Esophagus squamous epithelium (tissue), 4 donors: Measurements from ENCODE around the gene SLC39A7.

Experiments used
- POLR2A ChIP-seq, 4 donors: fragments of 450-650 bp; IDR thresholded peaks; one replicate each; pipeline ENCODE4 v1.6.1; 2017; ENCODE audit warnings: antibody characterized with exemption in 4 of 4, mild to moderate bottlenecking in 4 of 4, moderate library complexity in 3 of 4
- TF ChIP-seq, protein P1 (sequence below), 6 experiments: fragments of 450-650 bp in 4 of 6; fragments of 200-600 bp in 2 of 6; sonication (generic) in 2 of 6; IDR thresholded peaks; one replicate each; pipeline ENCODE4 v1.5.1; 2016 to 2019; ENCODE audit warnings: antibody characterized with exemption in 6 of 6, mild to moderate bottlenecking in 4 of 6, moderate library complexity in 4 of 6

DNA sequence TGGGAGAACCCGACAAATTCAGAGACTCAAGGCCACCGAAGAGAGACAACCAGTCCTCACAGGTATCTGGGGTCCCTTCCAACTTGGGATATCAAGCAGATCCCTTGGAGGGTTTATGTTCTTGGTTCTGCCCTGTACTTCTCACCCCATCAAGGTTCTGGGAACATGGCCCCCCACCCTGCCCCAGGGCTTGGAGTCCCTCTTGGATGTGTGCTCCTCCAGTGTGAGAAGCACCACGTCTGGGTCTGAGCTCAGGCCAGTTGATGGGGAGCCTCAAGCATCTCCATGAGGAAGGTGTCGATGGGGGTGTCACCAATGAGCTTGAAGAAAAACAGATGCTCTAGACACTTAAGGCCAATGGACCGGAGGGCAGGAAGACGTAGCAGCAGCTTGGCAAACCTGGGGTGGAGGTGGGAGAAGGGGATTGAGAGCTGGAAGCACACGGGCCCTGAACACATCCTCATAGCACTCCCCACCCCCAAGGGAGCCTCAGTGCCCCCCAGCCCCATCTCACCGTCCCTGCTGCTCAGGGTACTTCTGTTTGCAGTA lies 6.2 kb upstream of the SLC39A7 start:
- no peak for TF ChIP-seq POLR2A (IDR thresholded peaks at IDR 0.05)
- TF ChIP-seq, protein P1, sequence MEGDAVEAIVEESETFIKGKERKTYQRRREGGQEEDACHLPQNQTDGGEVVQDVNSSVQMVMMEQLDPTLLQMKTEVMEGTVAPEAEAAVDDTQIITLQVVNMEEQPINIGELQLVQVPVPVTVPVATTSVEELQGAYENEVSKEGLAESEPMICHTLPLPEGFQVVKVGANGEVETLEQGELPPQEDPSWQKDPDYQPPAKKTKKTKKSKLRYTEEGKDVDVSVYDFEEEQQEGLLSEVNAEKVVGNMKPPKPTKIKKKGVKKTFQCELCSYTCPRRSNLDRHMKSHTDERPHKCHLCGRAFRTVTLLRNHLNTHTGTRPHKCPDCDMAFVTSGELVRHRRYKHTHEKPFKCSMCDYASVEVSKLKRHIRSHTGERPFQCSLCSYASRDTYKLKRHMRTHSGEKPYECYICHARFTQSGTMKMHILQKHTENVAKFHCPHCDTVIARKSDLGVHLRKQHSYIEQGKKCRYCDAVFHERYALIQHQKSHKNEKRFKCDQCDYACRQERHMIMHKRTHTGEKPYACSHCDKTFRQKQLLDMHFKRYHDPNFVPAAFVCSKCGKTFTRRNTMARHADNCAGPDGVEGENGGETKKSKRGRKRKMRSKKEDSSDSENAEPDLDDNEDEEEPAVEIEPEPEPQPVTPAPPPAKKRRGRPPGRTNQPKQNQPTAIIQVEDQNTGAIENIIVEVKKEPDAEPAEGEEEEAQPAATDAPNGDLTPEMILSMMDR (IDR thresholded peaks at IDR 0.05), result no peak
